ENCODE measurements around the gene PLK5.
A peak's percentile ranks its signal among the peaks of the same experiment; 100 is the strongest.
"Not testable (repeated sequence)": the region's sequence is repeated elsewhere in the genome, so short reads cannot be mapped to it uniquely, and the experiment has no call there.

Gene PLK5

DNA sequence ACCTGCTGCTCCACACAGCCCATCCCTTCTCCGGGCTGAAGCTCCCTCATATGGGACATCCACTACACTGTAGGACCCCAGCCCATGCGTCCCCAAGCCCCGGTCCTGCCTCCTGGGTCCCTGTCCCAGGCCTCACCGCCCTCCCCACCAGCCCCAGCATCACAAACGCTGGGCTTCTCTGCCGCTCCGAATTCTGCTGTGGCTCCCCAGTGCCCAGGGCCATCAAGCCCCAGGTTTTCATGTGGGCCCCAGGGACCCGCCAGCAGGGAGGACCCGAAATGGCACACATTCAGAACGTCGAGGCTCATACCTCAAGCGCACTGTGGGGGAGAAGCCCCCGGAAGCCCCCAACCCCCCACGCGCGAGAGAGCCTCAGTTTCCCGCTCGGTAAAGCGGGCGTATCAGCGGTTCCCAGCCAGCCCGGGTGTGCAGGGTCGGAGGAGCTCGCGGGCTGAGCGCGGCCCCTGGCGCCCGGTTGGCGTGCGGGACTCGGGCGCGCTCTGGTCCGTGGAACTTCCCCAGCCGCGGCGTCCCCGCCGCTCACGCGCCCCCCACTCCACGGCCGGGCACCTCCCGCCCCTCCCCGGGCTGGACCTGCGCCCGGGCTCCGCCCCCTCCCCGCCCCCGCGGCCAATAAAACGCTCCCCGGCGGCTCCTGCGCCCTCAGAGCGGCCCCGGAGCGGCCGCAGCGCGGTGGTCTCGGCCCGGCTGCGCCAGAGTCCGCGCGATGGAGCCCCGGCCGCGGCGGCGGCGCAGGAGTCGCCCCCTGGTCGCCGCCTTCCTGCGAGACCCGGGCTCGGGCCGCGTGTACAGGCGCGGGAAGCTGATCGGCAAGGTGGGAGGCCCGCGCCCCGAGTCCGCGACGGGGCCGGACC is at the start of gene PLK5:
Gene PLK5 (plus strand): TSS at position 666 of the 875 bp plus-strand sequence. CDS start 2,920 bp downstream, outside the sequence.
- no peak for DNase-seq

DNA sequence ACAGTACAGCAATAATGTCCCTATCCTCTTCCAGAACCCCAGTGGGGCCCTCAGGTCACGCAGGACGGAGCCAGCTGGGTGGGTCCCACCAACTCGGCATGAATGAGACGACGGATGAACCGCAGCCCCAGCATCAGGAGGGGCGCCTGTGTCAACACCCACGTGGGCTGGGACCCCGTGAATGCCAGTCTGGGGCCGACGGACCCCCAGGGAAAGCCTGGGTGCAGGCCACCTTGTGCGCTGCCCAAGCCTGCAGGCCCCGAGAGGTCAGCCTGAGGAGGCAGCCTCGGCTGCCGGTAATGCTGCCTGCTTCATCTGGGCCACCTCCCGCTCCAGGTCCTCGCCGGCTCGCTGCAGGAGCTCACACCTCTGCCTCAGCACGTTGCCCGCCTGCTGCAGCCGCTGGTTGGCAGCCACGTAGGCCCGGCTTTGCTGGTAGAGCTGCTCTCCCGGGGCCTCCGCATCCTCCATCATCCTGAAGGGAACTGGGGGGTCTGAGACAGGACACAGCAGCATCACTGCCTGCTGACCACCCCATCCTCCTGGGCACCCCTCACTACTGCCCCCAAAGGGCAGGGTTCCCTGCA is 49.0 kb upstream of the PLK5 start:
- DNase-seq: no peak

DNA sequence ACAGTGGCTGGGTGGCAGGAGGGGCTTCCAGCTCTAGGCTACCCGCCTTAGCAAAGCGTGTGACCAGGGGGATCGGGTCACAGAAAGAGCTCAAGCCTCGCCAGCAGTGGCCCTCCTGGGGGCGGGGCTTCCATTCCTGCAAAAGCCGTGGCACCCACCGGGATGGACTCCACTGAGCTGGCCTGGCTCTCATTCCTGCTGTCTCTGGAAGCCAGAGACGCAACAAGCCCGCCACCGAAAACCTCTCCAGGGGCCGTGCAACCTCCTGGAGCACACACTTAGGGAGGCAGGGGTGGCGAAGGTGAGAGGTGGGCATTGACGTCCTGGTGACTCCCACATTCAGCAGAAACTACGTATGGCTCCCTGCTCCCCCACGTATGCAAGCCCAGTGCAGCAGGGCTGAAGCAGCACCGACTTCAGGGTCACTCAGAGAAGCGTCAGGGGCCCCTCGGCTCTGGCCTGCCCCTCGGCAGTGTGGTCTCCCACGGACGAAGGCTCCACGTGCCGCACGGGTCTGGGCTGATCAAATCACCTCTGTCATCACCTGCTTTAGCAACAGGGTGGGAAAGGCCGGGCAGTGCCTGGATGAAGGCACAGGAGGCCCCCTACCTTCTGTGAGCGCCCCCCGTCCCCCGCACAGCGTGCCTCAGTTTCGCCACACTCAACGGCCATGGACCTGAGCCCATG is 48.0 kb upstream of the PLK5 start:
- no peak for DNase-seq

DNA sequence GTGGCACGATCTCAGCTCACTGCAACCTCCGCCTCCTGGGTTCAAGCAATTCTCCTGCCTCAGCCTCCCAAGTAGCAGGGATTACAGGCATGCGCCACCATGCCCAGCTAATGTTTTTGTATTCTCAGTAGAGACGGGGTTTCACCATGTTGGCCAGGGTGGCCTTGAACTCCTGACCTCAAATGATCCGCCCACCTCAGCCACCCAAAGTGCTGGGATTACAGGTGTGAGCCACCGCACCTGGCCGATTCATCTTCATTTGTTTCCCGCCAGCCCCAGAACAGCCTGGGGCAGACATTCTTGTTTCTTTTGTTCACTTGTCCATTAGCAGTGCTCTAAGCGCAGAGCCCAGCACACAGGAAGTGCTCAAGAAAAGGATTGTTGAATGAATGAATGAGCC is 46.8 kb upstream of the PLK5 start:
- DNase-seq: not testable (repeated sequence)

- peak; percentile 93 for DNase-seq
These were observed 44.8 kb upstream of the PLK5 start, which contains the start of gene C19orf25 for GRCh38 chr19:1478934-1479707. Gene C19orf25, minus strand, starts transcription at chr19:1479215. Its CDS starts 312 bp downstream, at chr19:1478903.

DNA sequence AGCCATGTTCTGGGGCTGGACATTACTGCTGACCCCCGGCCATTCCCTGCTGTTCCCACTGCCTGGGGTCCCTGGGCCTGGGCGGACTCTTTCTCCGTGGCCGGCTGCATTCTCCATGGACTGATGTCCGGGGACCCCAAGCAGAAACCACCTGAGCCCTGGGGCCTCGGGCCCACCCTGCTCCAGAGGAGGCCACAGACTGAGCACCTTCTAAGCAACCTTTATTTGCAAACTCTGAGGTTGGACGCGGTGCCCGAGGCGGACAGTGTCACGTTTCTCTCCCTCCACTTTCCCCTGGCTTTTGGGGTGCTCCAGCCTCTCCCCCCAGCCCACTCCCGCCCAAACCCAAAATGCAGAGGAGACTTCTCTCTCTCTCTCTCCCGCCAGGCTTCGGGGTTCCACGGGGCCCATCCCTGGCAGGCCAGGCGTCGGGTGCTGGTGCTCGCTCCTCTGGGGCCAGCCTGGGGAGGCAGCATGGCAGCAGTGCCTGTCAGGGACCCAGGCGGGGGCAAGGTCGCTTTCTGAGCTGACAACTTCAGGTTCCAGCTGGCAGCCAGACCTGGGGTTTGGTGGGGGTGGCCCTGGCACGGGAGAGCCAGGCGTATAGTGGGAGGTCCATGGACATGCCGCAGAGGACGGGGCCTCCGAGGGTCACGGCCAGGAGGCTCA is 42.5 kb upstream of the PLK5 start:
- no peak for DNase-seq

DNA sequence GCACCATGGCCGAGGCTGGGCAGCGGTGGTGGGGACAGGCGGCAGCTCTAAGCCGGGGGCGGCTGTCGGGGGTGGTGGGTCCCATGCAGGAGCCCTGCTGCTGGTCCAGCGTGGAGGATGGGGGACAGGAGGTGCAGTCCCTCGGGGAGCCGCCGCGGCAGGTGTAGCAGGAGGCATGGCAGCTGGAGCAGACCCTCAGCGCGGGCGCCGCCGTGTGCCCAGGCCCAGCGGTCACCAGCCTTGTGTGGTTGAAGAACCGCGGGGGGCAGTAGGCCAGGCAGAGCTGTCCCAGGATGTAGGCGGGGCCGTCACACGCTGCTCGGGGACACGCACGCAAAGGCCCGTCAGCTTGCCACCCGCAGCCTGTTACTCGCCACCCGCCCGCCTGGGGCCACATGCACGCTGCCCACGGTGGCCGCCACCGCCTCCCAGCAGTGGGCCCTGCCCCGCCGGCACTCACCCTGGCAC is 42.0 kb upstream of the PLK5 start:
- no peak for DNase-seq

GRCh38 chr19:1482361-1483130 is 41.3 kb upstream of the PLK5 start:
- no peak for DNase-seq

- no peak for DNase-seq
These were observed 40.5 kb upstream of the PLK5 start for GRCh38 chr19:1483131-1483978.

- no peak for DNase-seq
These were observed 39.9 kb upstream of the PLK5 start for GRCh38 chr19:1483979-1484428.

DNA sequence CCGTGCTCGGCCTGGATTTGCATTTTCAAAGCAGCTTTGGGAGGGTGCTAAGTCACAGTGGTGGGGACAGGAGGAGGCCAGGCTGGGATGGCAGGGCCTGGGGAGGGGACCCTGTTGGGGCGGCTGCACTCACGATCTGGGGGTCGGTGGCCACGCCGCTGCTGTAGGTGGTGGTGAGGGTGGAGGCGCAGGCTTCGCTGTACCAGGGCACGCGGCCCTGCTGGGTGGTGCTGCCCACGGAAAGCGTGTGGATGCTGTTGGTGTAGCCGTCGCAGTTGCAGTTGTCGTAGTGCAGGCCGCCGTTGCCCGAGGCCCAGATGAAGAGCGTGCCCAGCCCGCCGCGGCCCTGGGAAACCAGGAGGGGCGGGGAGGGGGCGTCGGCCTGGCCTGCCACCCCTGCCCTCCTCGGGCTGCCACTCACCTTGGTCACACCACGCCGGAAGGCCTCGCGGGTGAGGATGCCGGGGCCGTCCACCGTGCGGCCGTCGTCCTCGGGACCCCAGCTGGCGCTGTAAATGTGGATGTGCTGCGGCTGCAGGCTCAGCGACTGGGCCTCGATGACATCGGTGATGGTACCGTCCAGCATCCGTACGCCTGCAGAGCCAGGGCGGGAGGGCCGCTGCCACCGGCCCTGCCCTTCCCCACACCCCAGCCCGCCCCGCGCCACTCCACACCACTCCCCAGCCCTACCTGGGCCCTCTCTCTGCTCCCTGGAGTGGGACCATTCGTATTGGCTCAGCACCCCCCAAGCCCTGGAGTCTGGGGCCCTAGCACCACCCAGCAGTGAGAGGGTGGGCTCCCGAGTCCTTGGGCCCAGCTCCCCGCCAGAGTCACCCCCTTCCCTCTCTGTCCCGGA is 36.9 kb upstream of the PLK5 start:
- DNase-seq: no peak

DNA sequence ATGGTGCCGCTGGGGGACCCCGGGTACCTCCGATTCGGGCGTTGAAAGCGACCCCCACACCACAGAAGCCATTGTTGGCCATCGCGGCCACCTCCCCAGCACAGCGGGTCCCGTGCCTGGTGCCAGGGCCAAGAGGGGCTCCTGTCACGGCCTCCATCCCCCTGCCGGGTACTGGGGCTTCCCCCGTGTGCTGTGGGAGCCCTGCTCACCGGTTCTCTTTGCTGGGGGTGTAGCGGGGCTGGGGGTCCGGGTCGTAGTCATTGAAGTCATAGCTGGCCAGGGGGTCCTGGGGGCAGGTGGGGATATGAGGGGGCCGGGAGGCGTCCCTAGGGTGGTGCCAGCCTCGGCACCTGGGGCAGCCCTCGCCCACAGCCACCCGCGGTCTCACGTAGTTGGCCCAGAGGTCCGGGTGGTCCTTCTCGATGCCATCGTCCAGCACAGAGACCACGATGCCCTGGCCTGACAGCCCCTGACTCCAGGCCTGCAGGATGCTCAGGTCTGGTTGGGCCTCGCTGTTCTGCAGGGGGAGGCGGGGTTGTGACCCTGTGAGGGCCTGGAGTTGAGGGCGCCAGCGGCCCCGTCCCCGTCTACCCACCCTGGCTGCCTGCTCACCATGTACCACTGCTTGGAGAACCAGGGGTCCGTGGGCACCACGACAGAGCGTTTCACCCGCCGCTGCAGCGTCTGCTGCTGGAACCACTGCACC is 36.1 kb upstream of the PLK5 start:
- no peak for DNase-seq

GRCh38 chr19:1488282-1488601 is 35.6 kb upstream of the PLK5 start:
- no peak for DNase-seq

DNA sequence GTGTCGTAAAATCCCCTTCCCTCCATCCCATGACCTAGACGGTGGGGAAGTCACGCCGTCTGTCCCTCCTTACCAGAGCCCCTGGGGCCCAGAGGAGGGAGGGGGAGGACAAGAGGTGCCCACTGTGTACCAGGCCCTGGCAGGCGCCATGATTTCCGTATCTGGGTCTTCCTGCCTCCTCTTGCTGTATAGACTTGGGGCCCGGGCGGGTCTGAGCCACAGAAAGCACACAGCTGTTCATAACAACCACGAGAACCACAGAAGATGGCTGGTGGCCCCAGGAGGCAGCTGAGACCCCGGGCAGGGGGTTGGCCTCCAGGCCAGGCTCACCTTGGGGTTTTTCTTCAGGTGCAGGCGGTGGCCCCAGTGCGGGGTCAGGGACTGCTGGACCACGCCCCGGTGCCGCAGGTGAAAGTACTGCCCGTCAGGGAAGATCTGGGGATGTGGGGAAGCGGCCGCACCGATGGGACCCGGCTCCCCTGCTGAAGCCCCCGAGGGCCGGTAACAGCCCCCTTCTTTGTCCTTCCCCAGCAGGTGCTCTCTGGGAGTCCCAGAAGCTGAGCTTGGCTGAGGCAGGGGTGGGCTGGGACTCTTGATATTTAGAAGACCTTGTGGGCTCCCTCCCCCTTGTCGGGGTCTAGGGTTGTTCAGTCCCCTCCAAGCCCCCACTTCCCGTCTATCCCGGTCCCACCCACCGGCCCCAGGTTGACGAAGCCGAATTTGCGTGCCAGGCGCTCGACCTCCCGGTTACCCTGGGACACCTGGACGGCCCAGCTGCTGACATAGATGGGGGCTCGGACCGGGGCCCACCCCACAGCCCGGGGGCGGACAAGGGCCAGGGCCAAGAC is 34.2 kb upstream of the PLK5 start:
- DNase-seq: no peak

- peak; percentile 100 for DNase-seq
These were observed 33.4 kb upstream of the PLK5 start, which contains the start of gene PCSK4 for GRCh38 chr19:1490311-1491113. Gene PCSK4, minus strand, starts transcription at chr19:1490350. Its CDS starts 4 bp downstream, at chr19:1490346.

DNA sequence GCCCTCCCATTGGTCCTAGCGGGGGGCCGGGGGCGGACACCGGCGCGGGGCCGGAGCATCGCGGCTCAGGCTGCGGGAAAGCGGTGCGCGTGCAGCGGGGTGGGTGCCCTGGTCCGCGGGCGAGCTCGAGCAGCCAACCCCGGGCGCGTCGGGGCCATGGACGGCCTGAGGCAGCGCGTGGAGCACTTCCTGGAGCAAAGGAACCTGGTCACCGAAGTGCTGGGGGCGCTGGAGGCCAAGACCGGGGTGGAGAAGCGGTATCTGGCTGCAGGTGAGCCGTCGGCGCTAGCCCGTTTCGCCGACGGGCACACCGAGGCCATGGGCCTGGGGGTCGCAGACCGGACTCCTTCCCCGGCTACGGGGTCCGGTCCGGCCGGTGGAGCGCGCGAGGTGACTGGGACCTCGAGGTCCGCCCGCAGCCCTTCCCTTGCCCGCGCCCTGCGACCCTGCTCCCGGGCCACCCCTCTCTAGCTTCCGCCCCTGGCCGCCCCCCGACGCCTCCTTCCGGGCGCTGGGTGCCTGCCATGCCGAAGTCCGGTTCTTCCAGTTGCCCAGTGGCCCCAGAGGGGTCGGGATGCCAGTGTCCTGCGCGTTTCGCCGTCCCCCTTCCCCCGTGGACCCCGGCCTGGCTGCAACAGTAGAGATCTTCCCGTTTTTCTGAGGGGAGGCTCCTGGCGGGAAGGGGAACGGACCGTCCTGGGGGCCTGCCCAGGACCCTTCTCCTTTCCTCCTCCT is 32.6 kb upstream of the PLK5 start, which contains the start of gene REEP6:
Gene REEP6 (plus strand): TSS at position 68 of the 735 bp plus-strand sequence. CDS start 89 bp downstream, at position 157.
- DNase-seq: no peak
